ENCODE results near the gene RAP2B.

The RAP2B gene

GRCh38 chr3:153129426-153129825, 32.6 kb upstream of the RAP2B start:
- no peak for TF ChIP-seq CTCF (IDR thresholded peaks at IDR 0.05)
- Histone ChIP-seq H3K9me3 (ENCODE audit: control insufficient read depth, low read length) (no peaks in the 10 kb centered on the region), H3K36me3 (ENCODE audit: control insufficient read depth, insufficient read depth, low read length) (no peaks in the 10 kb centered on the region), H3K79me2 (no peaks in the 10 kb centered on the region), H3K4me3 (ENCODE audit: low read depth, low read length) (no peak overlapping the region), H2AFZ (no peak overlapping the region), H3K4me1 (no peaks in the 10 kb centered on the region), H3K27me3 (ENCODE audit: control insufficient read depth, insufficient read depth, low read length) (no peaks in the 10 kb centered on the region), H3K27ac (no peak overlapping the region), H3K4me2 (ENCODE audit: low read length) (no peak overlapping the region), H3K9ac (no peak overlapping the region)

- Histone ChIP-seq H3K27me3 (ENCODE audit: control insufficient read depth, insufficient read depth, low read length) (no peaks in the 10 kb centered on the region), H2AFZ (no peak overlapping the region), H3K4me2 (ENCODE audit: low read length) (no peak overlapping the region), H3K9ac (no peak overlapping the region), H3K4me1 (no peaks in the 10 kb centered on the region), H3K79me2 (no peaks in the 10 kb centered on the region), H3K27ac (no peak overlapping the region), H3K36me3 (ENCODE audit: control insufficient read depth, insufficient read depth, low read length) (no peaks in the 10 kb centered on the region), H3K4me3 (ENCODE audit: low read depth, low read length) (no peak overlapping the region), H3K9me3 (ENCODE audit: control insufficient read depth, low read length) (no peaks in the 10 kb centered on the region)
- TF ChIP-seq CTCF (IDR thresholded peaks at IDR 0.05) = no peak
Observed at GRCh38 chr3:153129866-153130265, 32.2 kb upstream of the RAP2B start.

- no peaks in the 10 kb centered on the region for H3K9me3 ChIP-seq (ENCODE audit: control insufficient read depth, low read length)
- no peak overlapping the region for H2AFZ ChIP-seq
- no peaks in the 10 kb centered on the region for H3K4me1 ChIP-seq
- no peaks in the 10 kb centered on the region for H3K79me2 ChIP-seq
- no peak overlapping the region for H3K9ac ChIP-seq
- no peak overlapping the region for H3K4me3 ChIP-seq (ENCODE audit: low read depth, low read length)
- no peak overlapping the region for H3K4me2 ChIP-seq (ENCODE audit: low read length)
- H3K36me3 ChIP-seq (ENCODE audit: control insufficient read depth, insufficient read depth, low read length) = no peaks in the 10 kb centered on the region
- H3K27me3 ChIP-seq (ENCODE audit: control insufficient read depth, insufficient read depth, low read length) = no peaks in the 10 kb centered on the region
- H3K27ac ChIP-seq = no peak overlapping the region
- no peak for TF ChIP-seq CTCF (IDR thresholded peaks at IDR 0.05)
Observed at GRCh38 chr3:153130312-153130977, 31.6 kb upstream of the RAP2B start.

GRCh38 chr3:153137626-153138025, 24.4 kb upstream of the RAP2B start:
- Histone ChIP-seq H3K4me1 (no peaks in the 10 kb centered on the region), H3K27me3 (ENCODE audit: control insufficient read depth, insufficient read depth, low read length) (no peaks in the 10 kb centered on the region)

More at GRCh38 chr3:153137626-153138025, 24.4 kb upstream of the RAP2B start:
- no peak overlapping the region for H3K27ac ChIP-seq
- no peak overlapping the region for H3K4me3 ChIP-seq (ENCODE audit: low read depth, low read length)
- no peaks in the 10 kb centered on the region for H3K9me3 ChIP-seq (ENCODE audit: control insufficient read depth, low read length)
- no peak overlapping the region for H3K9ac ChIP-seq
- no peak overlapping the region for H2AFZ ChIP-seq
- H3K79me2 ChIP-seq = no peaks in the 10 kb centered on the region
- no peaks in the 10 kb centered on the region for H3K36me3 ChIP-seq (ENCODE audit: control insufficient read depth, insufficient read depth, low read length)
- no peak overlapping the region for H3K4me2 ChIP-seq (ENCODE audit: low read length)
- TF ChIP-seq CTCF (IDR thresholded peaks at IDR 0.05) = no peak

All from parathyroid adenoma (tissue), 2 donors.